Measurements from ENCODE around the gene AAR2.

GRCh38 chr20:36219671-36220220 lies 16.5 kb upstream of the AAR2 start:
- no peak for TF ChIP-seq CTCF (IDR thresholded peaks at IDR 0.05; ENCODE audit: low read depth, low read length)
- no peak for TF ChIP-seq EZH2phosphoT487 (IDR thresholded peaks at IDR 0.05; ENCODE audit: low read depth)
